ENCODE data around the gene ZBTB22.

- TF ChIP-seq CTCF (IDR thresholded peaks at IDR 0.05; ENCODE audit: insufficient read depth, low read length, poor library complexity, severe bottlenecking) (no peak), EZH2phosphoT487 (conservative IDR thresholded peaks at IDR 0.05; ENCODE audit: low read length) (no peak)
Measured at GRCh38 chr6:33273924-33274902, 43.3 kb downstream of the ZBTB22 start.

Data from SU-DHL-6 (cell line).